Activated B cell treated with CpG ODN at 0.5 μM for 24 hours (primary cell): ENCODE data around the gene MZB1. TPM values are rescaled to one million over a fixed set of nuclear protein-coding genes. Genes with fewer than 3 reads are reported as not detected.

ENCODE experiments used
- ATAC-seq: fragments of 200-7000 bp; cut with Tn5 transposase; one replicate; pipeline ENCODE4 v1.10.0; 2021; ENCODE audit warnings: low read depth, mild to moderate bottlenecking, moderate library complexity
- CTCF ChIA-PET: fragments of 350-600 bp; sonication (Branson Sonifier 250); formaldehyde crosslinking; loops from one replicate; lab custom pipeline; 2021; ENCODE audit warnings: antibody characterized with exemption; lab: Charles Lee
- POLR2A ChIA-PET: fragments of 350-600 bp; sonication (Branson Sonifier 250); formaldehyde crosslinking; loops from one replicate; lab custom pipeline; 2021; ENCODE audit warnings: antibody characterized with exemption; lab: Charles Lee
- DNase-seq: peaks from one replicate; pipeline ENCODE4 v3.0.0; 2022
- H3K27ac Mint-ChIP-seq: one replicate; pipeline ENCODE4 v1.8.0; 2020; ENCODE audit warnings: mixed read lengths
- H3K27me3 Mint-ChIP-seq: one replicate; pipeline ENCODE4 v1.8.0; 2021; ENCODE audit warnings: mixed read lengths
- H3K36me3 Mint-ChIP-seq: one replicate; pipeline ENCODE4 v1.8.0; 2021; ENCODE audit warnings: low read depth, mixed read lengths
- H3K4me1 Mint-ChIP-seq: one replicate; pipeline ENCODE4 v1.8.0; 2021; ENCODE audit warnings: mixed read lengths
- H3K4me3 Mint-ChIP-seq: one replicate; pipeline ENCODE4 v1.8.0; 2020; ENCODE audit warnings: mild to moderate bottlenecking, mixed read lengths
- H3K9me3 Mint-ChIP-seq: one replicate; pipeline ENCODE4 v1.8.0; 2020; ENCODE audit warnings: mixed read lengths
- intact Hi-C: fragments of 100-400 bp; cut with micrococcal nuclease; formaldehyde crosslinking; loops from one replicate; pipeline ENCODE4 v1.15.1; 2024
- total RNA-seq: library from RNA; stranded (reverse); gene quantifications from 2 replicates; pipeline ENCODE4 v1.2.3, GENCODE V29; 2022
- TF ChIP-seq, protein P1 (sequence below): fragments of 200-600 bp; IDR thresholded peaks from one replicate; pipeline ENCODE4 v1.8.0; 2022; ENCODE audit warnings: antibody characterized with exemption, mild to moderate bottlenecking

The MZB1 gene
- total RNA-seq, 1 donor from 2014 or later, result 47.1 TPM

DNA sequence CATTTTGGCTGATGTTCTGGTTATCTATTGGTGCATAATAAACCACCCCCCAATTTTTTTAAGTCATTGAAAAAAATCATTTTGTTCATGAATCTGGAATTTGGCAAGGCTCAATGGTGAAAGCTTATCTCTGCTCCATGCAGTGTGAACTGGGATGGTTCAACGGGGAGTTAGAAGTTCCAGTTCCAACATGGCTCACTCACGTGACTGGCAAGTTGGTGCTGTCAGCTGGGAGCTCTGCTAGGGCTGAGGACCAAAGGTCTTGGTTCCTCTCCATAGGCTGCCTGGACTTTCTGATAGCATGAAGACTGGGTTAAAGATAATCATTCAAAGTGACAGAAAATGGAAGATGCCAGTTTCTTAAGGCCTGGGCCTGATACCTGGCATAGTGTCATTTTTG lies 17.2 kb upstream of the MZB1 start:
- Mint-ChIP-seq H3K27ac (peak overlapping the region; percentile 81), H3K27me3 (no peaks in the 10 kb centered on the region), H3K36me3 (peaks cover 3% of the 10 kb centered on the region), H3K4me1 (peaks cover 49% of the 10 kb centered on the region), H3K9me3 (no peaks in the 10 kb centered on the region), H3K4me3 (no peak overlapping the region)
- intact Hi-C loops, result loop anchor here (1.0 to 10.0 kb wide), 2 partner anchors 15 to 942 kb away; partner anchors contain the start of gene EGR1
- no peak for DNase-seq
- POLR2A ChIA-PET, result interaction anchor here (0.7 to 1.8 kb wide), 8 partner anchors 15 to 254 kb away, joined by 3 to 14 read pairs (median 5); partner anchors contain the start of genes DNAJC18, MZB1, PAIP2 and UBE2D2
- TF ChIP-seq, protein P1, sequence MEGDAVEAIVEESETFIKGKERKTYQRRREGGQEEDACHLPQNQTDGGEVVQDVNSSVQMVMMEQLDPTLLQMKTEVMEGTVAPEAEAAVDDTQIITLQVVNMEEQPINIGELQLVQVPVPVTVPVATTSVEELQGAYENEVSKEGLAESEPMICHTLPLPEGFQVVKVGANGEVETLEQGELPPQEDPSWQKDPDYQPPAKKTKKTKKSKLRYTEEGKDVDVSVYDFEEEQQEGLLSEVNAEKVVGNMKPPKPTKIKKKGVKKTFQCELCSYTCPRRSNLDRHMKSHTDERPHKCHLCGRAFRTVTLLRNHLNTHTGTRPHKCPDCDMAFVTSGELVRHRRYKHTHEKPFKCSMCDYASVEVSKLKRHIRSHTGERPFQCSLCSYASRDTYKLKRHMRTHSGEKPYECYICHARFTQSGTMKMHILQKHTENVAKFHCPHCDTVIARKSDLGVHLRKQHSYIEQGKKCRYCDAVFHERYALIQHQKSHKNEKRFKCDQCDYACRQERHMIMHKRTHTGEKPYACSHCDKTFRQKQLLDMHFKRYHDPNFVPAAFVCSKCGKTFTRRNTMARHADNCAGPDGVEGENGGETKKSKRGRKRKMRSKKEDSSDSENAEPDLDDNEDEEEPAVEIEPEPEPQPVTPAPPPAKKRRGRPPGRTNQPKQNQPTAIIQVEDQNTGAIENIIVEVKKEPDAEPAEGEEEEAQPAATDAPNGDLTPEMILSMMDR, result no peak
- CTCF ChIA-PET, result interaction anchor here (1.0 to 1.3 kb wide), 3 partner anchors 14 to 156 kb away, joined by 3 to 4 read pairs (median 4); no protein-coding TSS in a partner anchor
- no peak for ATAC-seq

DNA sequence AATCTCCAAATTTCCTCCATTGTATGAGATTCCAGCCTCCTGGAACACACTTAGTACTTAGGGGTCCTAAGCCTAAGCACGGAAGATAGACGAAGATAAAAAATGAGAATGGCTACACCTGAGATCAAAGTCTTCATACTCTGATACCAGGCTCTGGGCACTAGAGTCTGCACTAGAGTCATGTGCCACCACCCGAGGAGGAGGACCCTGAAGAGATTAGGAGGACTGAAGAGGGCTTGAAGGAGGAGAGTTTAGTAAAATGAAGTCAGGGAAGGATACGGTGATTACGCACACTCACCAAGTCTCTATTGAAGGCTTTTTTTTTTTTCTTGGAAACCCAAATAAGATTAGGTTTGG lies 14.7 kb upstream of the MZB1 start:
- POLR2A ChIA-PET, result interaction anchor here (0.6 to 2.3 kb wide), 11 partner anchors 11 to 829 kb away, joined by 3 to 24 read pairs (median 6); partner anchors contain the start of genes HSPA9, MZB1, PAIP2 and SIL1
- ATAC-seq, result no peak
- TF ChIP-seq, protein P1, result no peak

DNA sequence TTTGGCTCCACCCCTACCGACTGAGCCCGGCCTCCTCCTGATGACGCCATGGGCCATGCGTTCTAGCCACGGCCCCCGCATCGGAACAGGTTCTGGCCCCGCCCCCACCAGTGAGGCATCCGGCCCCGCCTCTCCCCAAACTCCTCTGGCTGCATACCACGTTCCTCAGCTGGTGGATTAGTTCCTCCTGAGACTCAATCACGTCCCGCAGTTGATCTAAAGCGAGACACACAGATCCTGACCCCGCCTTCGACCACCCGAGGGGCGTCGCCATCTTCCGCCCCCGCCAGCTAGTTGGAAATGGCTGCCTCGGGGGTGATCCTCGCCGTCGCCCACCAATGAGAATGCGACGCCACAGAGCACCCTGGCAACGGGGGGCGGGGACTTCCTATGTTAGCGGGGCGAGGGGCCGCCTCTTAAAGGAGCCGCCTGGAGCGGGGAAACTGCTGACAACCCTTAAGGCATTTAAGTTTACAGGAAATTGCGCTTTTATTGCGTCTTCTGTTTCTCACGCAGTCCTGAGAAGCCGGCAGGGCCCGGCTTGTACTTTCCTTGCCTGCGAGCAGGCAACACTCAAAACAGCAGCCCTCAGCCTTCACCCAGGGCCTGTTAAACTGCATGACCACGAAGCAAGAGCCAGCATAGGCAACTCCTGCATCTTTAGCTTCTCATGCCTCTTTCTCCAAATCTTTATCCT lies 14.2 kb upstream of the MZB1 start, which contains the start of gene SPATA24:
TSS of gene SPATA24 (minus strand) at position 303 of the 697 bp plus-strand sequence. CDS start at position 274, 29 bp downstream.
- Mint-ChIP-seq H3K27me3 (no peaks in the 10 kb centered on the region), H3K9me3 (no peaks in the 10 kb centered on the region), H3K36me3 (peaks cover 5% of the 10 kb centered on the region), H3K27ac (peak within 1 kb of the TSS; percentile 96), H3K4me3 (peak within 1 kb of the TSS; percentile 90), H3K4me1 (peaks cover 53% of the 10 kb centered on the region)
- intact Hi-C loops, result loop anchor here (1.0 to 10.0 kb wide), 5 partner anchors 12 to 1243 kb away; partner anchors contain the start of genes DNAJC18, EGR1, IK and NDUFA2
- ATAC-seq (peak; percentile 84), DNase-seq (peak; percentile 93)
- ChIA-PET POLR2A (interaction anchor here (0.6 to 2.3 kb wide), 16 partner anchors 8 to 1066 kb away, joined by 3 to 24 read pairs (median 5); partner anchors contain the start of genes FAM53C, HSPA9, MZB1 and PAIP2), CTCF (interaction anchor here (1.1 kb wide), 2 partner anchors 110 to 111 kb away, joined by 3 to 4 read pairs; no protein-coding TSS in a partner anchor)
- TF ChIP-seq, protein P1, result no peak

More for the DNA sequence above, 14.7 kb upstream of the MZB1 start:
- CTCF ChIA-PET, result interaction anchor here (1.1 kb wide), 2 partner anchors 109 to 111 kb away, joined by 3 to 4 read pairs; no protein-coding TSS in a partner anchor
- no peaks in the 10 kb centered on the region for H3K9me3 Mint-ChIP-seq
- intact Hi-C loops, result loop anchor here (1.0 to 10.0 kb wide), 5 partner anchors 12 to 1243 kb away; partner anchors contain the start of genes DNAJC18, EGR1, IK and NDUFA2
- peaks cover 50% of the 10 kb centered on the region for H3K4me1 Mint-ChIP-seq
- H3K4me3 Mint-ChIP-seq, result peak overlapping the region; percentile 90
- H3K27me3 Mint-ChIP-seq, result no peaks in the 10 kb centered on the region
- no peak for DNase-seq
- H3K36me3 Mint-ChIP-seq, result peaks cover 3% of the 10 kb centered on the region
- peak overlapping the region; percentile 96 for H3K27ac Mint-ChIP-seq

DNA sequence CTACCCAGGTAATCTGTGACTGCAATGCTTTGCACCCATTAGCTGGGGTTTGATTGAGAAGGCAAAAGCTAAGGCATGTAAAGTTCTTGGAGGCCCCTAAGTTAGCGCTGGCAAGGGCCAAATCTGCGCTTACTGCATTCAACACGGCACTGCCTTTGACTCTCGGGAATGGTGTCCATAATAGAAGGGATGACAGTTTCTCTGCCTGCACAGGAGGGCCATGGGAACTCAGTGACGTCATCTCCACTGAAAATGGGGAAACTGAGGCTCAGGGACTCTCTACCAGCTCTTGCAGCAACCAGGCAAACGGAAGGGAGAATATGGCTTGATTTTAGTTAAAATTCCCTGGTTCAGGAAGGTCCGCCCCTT lies 13.7 kb upstream of the MZB1 start:
- H3K27me3 Mint-ChIP-seq, result no peaks in the 10 kb centered on the region
- H3K36me3 Mint-ChIP-seq, result peaks cover 5% of the 10 kb centered on the region
- H3K4me3 Mint-ChIP-seq, result peak overlapping the region; percentile 90
- H3K4me1 Mint-ChIP-seq, result peaks cover 50% of the 10 kb centered on the region
- TF ChIP-seq, protein P1, result no peak
- no peak for ATAC-seq
- no peaks in the 10 kb centered on the region for H3K9me3 Mint-ChIP-seq
- DNase-seq, result no peak
- CTCF ChIA-PET, result interaction anchor here (0.9 to 1.1 kb wide), 3 partner anchors 16 to 112 kb away, joined by 3 to 4 read pairs (median 3); no protein-coding TSS in a partner anchor
- peak overlapping the region; percentile 96 for H3K27ac Mint-ChIP-seq
- POLR2A ChIA-PET, result interaction anchor here (0.5 to 2.3 kb wide), 16 partner anchors 8 to 1065 kb away, joined by 3 to 24 read pairs (median 5); partner anchors contain the start of genes FAM53C, MZB1, PAIP2 and SIL1
- intact Hi-C loops, result loop anchor here (5.0 to 10.0 kb wide), 2 partner anchors 939 to 1244 kb away; partner anchors contain the start of genes EGR1, IK and NDUFA2
